Activated CD4-positive, CD25-positive, alpha-beta regulatory T cell treated with anti-CD3 and anti-CD28 coated beads, Interleukin-2, amount 50 U/mL, for 24 hours (primary cell): ENCODE data around the gene NGLY1.

Source experiments
- ATAC-seq, 2 donors: fragments of 150-1000 bp; cut with Tn5 transposase; one replicate each; pipeline ENCODE4 v1.10.0; 2021; ENCODE audit warnings: mild to moderate bottlenecking in 1 of 2, moderate library complexity in 1 of 2

Gene NGLY1

GRCh38 chr3:25707268-25707926, 75.8 kb downstream of the NGLY1 start:
- no peak for ATAC-seq

- no peak for ATAC-seq
Measured at GRCh38 chr3:25706213-25706612, 77.0 kb downstream of the NGLY1 start.

- ATAC-seq, result no peak
Measured at GRCh38 chr3:25697553-25697952, 85.7 kb downstream of the NGLY1 start.

- ATAC-seq, result no peak
Measured at GRCh38 chr3:25695731-25696420, 87.4 kb downstream of the NGLY1 start.

GRCh38 chr3:25693238-25693637, 90.0 kb downstream of the NGLY1 start:
- ATAC-seq, result no peak

- ATAC-seq, result no peak
Measured at GRCh38 chr3:25692341-25692740, 90.9 kb downstream of the NGLY1 start.

- ATAC-seq, result no peak
Measured at GRCh38 chr3:25690768-25691533, 92.3 kb downstream of the NGLY1 start.

- ATAC-seq, result no peak
Measured at GRCh38 chr3:25689226-25689625, 94.0 kb downstream of the NGLY1 start.

GRCh38 chr3:25687742-25688141, 95.5 kb downstream of the NGLY1 start:
- no peak for ATAC-seq

GRCh38 chr3:25686766-25687165, 96.5 kb downstream of the NGLY1 start:
- ATAC-seq, result no peak

GRCh38 chr3:25683882-25684281, 99.4 kb downstream of the NGLY1 start:
- no peak for ATAC-seq

GRCh38 chr3:25683410-25683809, 99.8 kb downstream of the NGLY1 start:
- ATAC-seq, result no peak

- no peak for ATAC-seq
Measured at GRCh38 chr3:25679642-25680302, 103.5 kb downstream of the NGLY1 start.

GRCh38 chr3:25679166-25679565, 104.1 kb downstream of the NGLY1 start:
- no peak for ATAC-seq

GRCh38 chr3:25678581-25678980, 104.7 kb downstream of the NGLY1 start:
- ATAC-seq, result no peak

- no peak for ATAC-seq
Measured at GRCh38 chr3:25677121-25677520, 106.1 kb downstream of the NGLY1 start.

- no peak for ATAC-seq
Measured at GRCh38 chr3:25674670-25675069, 108.6 kb downstream of the NGLY1 start.

GRCh38 chr3:25673738-25674298, 109.4 kb downstream of the NGLY1 start:
- ATAC-seq, result no peak
